HG03457 (cell line): ENCODE data around the gene CLDN8.

Source experiments
- ATAC-seq: cut with Tn5 transposase; IDR thresholded peaks from one replicate; pipeline ENCODE4 v1.9.1; 2021; ENCODE audit warnings: moderate number of reproducible peaks; ENCODE audit not compliant: unreplicated experiment

CLDN8 gene

DNA sequence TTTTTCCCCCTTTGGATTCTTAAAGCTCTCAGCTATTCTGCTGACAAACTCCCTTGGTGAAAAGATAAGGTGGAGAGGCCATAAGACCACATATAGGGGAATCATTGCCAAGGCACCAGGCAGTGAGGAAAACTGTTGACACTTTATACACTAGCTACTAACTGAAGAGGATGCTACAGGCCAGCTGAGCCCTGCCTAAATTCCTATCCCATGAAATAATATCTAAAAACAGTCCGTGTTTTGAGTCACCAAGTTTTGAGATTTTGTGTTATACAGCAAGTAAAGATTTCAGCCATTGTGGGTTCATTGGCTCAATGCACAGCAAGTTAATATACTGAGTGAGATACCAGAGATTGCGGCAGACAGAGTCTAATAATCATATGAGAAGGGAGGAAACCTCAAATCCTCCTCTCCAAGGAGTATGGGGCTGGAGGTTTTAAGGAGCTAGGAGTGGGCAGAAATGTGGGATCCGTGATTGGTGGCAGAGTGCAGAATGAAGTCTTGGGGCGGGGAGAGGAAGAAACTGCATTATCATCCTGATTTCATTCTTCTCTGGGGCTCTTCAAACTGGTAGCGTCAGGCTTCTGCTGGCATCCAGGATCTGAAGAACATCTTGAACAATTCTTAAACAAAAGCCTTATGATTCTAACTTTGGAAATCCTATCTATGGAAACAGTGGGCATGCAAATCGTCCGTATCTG is 9.2 kb downstream of the CLDN8 start:
- ATAC-seq = no peak

DNA sequence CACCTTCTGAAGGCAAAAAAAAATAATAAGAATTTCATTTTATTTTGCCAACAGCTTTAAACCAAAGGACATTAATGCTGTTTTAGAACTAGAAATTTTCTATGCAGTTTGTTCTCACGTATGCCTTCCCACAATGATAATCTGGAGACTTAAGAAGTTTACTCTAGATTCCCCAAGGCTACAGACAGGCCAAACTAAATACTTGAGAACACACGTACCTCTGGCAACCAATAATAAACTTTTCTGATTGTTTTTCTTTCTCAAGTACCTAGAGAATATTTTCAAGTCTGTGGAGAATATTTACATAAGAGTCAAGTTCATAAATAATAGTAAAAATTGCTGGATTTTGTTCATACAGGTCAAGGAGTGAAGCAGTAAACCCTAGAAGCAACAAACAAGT is 15.9 kb downstream of the CLDN8 start:
- no peak for ATAC-seq

DNA sequence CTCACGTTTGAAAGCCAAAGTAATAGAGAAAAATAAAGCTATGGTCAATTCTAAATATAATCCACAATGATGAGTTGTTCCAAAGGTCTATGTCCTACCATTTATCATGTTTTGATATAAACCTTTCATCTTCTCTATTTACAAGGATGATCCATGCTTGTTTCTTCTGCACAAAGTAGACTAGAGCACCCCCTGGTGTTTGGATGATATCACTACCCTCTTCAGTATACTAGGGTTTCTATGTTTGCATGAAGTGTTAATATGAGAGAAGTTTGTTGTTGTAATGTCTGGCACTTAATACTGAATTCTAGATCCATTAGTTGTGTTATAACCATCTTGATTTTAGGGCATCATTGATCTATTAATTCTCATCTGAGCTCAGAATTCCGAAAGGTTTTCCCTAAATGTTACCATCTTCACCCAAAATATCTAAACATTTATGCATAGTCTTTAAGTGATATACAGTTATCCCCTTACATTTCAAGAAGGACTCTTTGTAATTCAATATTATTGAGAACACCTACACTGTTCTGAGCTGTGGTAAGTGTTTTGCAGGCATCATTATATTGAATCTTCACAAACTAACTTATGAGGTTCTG is 21.1 kb downstream of the CLDN8 start:
- no peak for ATAC-seq

DNA sequence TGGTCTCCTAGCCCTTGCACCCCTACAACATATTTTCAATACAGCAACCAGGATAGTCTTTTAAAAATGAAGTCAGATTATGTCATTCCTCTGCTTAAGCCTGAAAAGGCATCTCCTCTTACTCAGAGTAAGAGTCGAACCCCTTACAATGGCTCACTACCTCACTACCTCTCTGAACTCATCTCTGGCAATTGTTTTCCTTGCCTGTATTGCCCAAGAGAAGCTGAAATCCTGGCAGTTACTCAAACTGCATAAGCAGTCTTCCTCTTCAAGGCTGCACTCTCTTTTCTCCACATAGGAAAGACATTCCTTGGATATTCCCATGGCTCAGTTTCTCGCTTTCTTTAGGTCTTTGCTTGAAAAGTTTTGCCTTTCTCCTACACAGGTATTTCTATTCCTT is 22.7 kb downstream of the CLDN8 start:
- ATAC-seq = no peak

DNA sequence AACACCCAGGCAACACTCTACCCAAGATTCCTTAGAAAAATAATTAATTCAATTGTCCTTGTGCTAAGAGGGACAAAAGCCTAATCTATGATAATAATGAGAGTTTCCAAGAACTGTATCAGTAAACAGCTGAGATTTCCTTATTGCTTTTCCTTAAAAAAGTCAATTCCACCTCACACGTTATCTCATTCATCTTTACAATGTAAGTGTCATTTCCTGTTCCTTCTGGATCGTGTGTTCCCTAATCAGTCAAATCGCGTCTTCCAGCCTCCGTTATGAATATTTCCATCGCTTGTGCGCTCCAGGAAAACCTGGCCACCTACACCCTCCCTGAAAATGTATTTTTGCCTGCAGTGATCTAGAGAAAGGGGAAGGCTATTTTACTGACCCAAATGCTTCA is 25.3 kb downstream of the CLDN8 start:
- ATAC-seq = no peak

DNA sequence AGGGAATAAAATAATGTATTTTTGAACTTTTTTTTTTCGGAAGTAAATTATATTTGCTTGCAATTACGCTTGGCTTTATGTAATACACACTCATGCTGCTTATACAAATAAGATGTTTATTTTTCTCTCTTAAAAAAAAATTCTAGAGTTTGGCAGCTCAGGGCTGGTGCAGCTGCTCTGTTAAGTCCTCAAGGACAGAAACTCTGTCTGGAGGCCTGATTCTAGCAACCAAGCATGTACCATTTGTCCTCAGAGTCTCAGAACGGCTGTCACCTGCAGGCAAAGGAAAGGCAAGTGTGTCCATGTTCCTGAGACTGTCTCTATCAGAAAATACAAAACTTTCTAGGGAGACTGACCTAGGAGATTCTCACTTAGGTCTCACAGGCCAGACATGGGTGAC is 26.1 kb downstream of the CLDN8 start:
- ATAC-seq = no peak

DNA sequence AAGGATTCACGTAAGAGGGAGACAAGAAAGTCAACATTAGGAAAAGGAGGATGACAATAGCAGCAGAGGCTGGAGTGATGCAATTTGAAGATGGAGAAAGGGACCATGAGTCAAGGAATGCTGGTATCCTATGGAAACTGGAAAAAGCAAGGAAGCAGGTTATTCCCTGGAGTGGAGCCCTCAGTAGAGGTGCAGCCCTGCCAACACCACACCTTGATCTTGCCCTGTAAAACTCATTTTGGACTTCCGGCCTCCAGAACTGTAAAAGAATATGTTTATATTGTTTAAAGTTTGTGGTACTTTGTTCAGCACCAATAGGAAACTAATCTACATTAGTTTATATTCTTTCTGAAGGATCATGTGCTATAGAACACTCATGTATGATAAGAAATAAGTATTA is 29.7 kb downstream of the CLDN8 start:
- no peak for ATAC-seq

DNA sequence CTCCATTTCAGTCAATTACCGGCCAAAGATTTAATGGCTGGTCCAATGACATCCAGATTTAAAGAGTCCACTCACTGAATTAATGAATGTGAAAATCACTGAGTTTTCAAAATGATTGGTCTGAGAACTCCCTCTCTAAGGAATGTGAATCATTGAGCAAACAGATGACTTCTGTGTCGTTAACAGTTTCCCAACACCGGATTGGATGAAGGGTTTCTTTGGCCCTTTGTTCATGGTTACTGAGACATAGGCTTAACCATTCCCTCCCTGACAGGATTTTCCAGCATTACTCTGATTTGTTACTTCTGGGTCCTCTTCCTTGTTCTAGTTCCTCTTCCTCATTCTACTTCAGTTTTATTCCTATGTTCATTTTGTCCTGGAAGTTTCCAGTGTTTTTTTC is 47.8 kb downstream of the CLDN8 start:
- no peak for ATAC-seq

DNA sequence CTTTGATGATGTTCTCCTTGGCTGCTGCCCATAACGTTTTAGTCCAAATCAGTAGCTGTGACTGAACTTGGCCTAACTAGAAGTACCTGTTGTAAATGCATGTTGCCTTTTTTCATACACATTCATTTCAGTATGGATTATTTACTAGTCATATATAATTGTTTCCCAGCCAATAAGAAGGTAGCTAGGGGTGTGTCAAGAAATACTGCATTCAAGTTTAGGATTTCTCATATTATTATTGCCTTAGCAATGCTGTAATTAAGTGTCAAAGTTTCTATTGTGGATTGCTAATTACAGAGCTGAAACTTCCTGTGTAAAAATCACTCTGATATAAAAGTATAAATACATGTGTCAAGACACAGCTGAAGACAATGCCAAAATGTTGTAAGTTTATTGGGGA is 49.2 kb downstream of the CLDN8 start, which contains the start of gene CLDN17:
Gene CLDN17, minus strand, starts transcription at position 101 of the 400 bp plus-strand sequence. CDS start 188 bp downstream, outside the sequence.
- ATAC-seq = no peak

DNA sequence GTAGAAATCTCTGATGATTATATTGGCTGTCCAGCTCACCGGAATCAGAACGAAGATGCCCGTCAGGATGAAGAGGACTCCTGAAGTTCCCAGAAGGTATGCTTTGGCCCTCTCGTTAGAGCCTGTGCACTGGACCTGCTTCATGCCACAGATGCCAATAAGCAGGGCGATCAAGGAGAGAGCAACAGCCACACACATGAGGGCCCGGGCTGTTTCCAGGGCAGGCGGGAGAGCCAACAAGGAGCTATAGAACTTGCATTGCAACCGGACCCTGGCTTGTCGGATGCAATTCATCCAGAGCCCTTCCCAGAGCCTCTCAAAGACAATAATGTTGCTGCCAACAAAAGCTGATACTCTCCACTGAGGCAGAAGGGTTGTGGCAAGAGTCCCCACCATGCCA is 49.7 kb downstream of the CLDN8 start:
- no peak for ATAC-seq

DNA sequence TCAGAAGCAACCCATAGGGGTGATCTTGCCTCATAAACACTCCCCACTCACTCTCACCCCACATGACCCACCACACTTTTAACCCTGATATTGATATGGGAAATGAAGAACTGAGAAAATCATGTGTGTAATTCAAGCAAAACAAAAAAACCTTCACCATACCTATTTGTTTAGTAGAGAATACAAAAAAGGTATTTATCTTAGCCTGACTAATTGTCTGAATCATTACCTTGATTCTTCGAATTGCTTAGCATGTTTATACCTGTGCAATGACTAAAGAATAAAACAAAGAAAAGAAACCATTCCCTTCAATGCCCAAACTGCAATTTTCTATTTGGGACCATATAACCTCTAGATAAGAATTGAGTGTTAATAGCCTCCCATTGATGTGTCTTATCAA is 51.1 kb downstream of the CLDN8 start:
- no peak for ATAC-seq
